GM18505 (cell line): ENCODE measurements around the gene FAM162A.

ENCODE experiments used
- ATAC-seq: cut with Tn5 transposase; IDR thresholded peaks from one replicate; pipeline ENCODE4 v1.9.1; 2021; ENCODE audit not compliant: unreplicated experiment
- POLR2A ChIP-seq: IDR thresholded peaks from 4 replicates; pipeline ENCODE4 v1.6.1; 2011; ENCODE audit warnings: borderline replicate concordance; ENCODE audit not compliant: insufficient read depth, insufficient read length; ENCODE audit errors: extremely low read depth

FAM162A gene, protein sequence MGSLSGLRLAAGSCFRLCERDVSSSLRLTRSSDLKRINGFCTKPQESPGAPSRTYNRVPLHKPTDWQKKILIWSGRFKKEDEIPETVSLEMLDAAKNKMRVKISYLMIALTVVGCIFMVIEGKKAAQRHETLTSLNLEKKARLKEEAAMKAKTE

DNA sequence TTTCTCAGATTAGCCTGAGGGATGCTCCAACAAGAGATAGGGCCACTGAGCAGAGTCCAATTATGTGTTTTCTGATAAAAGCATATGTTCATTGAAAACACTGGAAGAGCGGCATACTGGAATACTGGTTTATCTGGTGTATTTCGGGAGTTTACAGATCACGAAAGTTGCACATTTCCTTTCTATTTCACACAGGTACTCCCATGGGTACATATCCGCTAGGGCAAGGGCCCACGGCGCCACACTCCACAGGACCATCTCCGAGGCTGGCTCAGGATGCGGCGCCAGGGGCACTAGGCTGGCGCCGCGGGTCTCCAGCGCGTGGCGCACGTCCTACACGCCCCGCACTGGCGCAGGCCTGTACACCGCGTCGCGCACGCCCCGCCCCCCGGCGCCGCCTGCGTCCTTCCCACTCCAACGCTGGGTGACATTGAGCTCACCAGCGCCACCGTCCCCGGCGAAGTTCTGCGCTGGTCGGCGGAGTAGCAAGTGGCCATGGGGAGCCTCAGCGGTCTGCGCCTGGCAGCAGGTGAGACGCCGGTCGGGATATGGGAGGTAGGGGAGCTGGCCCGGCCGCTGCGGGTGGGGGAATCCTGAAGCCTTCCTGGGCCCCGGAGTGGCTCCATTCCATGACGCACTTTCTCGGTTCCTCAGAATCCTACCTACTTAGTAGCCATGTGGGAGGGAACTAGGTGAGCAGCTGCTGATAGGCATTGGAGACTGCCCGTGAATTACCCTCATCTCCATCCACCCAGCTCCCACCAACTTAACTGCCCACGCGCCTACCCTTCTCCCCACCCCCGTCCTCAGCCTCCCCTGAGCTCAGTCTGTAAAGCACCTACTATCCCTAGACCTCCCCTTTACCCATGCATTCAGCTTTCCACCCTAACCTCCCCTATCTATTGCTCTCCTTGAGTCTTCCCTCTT, at the start of gene FAM162A:
FAM162A (plus strand) TSS at position 412 of the 927 bp plus-strand sequence; CDS start at position 496, 84 bp downstream.
- peak; percentile 94 for TF ChIP-seq POLR2A
- peak; percentile 91 for ATAC-seq

DNA sequence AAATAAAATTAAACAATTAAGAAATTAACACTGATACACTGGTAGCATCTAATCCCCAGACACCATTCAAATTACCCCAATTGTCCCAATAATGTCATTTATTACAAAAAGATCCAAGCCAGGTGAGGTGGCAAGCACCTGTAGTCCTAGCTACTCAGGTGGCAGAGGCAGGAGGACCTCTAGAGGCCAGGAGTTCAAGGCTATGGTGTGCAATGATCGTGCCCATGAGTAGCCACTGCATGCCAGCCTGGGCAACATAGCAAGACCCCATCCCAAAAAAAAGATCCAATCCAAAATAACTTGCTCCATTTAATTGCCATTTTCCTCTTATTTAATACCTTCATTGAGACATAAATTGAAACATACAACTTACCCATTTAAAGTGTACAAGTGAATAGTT, 41.2 kb upstream of the FAM162A start:
- TF ChIP-seq POLR2A: no peak
- ATAC-seq: no peak

DNA sequence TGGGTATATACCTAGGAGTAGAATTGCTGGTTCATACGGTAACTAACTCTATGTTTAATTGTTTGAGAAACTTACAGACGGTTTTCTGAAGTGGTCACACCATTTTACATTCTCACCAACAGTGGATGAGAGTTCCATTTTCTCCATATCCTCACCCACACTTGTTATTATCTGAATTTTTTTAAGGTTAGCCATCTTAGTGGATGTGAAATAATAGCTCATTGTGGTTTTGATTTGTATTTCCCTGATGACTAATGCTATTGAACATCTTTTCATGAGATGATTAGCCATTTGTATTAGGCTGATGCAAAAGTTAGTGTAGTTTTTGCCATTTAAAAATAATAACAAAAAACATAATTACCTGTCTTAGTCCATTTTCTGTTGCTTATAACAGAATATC, 40.3 kb upstream of the FAM162A start:
- TF ChIP-seq POLR2A: no peak

DNA sequence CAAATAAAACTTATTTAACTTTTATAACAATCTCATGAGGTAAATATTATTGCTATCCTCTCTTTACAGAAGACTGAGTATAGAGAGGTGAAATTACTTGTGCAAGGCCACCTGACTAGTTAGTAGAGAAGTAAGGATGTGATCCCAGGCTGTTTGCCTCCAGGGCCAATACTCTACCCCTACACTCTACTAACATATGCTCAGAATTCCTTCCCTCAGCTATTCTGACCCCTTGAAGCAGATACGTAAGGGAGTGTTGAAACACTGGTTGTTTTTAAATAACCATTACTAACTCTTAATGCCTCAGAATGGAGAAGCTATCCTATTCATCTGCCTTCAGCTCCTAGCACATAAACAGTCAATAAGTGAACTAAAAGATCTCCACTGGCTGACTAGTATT, 34.8 kb upstream of the FAM162A start:
- TF ChIP-seq POLR2A: no peak
- no peak for ATAC-seq

More for the DNA sequence above, 40.3 kb upstream of the FAM162A start:
- ATAC-seq: no peak

DNA sequence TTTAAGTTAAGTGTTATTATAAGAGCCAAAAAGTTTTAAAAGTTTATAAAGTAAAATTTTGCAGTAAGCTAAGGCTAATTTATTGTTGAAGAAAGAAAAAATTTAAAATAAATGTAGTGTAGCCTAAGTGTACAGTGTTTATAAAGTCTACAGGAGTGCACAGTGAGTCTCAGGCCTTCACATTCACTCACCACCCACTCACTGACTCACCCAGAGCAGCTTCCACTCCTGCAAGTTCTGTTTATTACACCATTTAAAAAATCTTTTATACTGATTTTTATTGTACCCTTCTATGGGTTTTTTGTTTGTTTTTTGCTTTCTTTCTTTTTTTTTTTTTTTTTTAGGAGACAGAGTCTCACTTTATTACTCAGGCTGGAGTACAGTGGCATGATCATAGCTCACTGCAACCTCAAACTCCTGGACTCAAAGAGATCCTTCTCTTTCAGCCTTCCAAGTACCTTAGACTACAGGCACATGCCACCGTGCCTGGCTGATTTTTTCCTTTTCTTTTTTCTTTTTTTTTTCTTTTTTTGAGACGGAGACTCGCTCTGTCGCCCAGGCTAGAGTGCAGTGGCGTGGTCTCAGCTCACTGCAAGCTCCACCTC, 33.1 kb upstream of the FAM162A start:
- TF ChIP-seq POLR2A: no peak

DNA sequence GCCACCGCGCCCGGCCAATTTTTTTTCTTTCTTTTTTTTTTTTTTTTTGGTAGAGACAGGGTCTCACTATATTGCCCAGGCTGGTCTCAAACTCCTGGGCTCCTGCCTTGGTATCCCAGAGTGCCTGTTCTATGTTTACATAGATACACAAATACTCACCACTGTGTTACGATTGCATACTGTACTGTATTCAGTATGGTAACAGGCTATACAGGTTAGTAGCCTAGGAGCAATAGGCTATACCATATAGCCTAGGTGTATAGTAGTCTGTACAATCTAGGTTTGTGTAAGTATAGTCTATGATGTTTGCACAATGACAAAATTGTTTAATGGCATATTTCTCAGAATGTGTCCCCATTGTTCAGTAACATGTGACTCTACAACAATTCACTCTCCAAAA, 32.4 kb upstream of the FAM162A start:
- no peak for TF ChIP-seq POLR2A
- ATAC-seq: no peak

More for the DNA sequence above, 33.1 kb upstream of the FAM162A start:
- no peak for ATAC-seq

DNA sequence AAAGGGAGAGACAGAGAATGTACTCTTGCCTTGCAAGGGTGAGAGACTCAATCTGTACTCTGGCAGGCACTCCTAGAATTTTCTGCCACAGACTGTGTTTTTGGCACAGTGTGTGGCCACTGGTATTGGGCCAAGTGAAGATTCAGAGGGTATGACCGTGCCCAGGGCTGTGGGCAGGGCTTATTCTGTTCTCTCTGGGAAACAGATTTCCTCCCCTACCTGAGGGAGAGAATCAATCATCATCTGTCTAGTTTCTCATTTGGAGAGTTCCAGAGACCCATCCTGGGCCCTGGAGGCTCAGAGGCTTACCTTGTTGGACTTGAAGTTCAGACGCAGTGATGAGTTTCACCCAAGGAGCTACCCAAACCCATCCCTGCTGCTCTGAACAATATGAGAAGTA, 30.8 kb upstream of the FAM162A start:
- no peak for TF ChIP-seq POLR2A
- ATAC-seq: no peak

DNA sequence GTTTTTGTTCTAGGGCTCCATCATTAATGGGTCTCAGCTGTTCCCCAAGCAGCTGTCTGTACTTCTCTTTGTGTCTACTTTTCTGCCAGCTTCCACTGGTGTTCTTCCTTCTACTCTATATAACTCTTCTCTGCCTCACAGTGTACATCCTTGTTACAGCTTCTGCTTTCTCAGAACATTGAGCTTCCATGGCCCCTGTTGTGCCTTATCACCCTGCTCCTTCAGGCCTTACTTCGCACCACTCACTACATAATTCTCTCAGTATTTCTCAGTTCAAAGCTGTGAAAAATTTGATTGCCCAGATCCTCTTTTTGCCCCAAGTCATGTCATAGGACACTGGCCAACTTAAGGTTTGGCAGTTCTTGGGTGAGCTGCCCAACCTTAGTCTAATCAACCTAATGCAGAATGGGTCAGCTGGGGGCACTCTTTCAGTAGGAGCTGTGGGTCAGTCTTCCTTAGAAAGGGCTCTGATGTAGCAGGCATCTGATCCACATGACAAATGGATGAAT, 30.0 kb upstream of the FAM162A start:
- ATAC-seq: no peak

DNA sequence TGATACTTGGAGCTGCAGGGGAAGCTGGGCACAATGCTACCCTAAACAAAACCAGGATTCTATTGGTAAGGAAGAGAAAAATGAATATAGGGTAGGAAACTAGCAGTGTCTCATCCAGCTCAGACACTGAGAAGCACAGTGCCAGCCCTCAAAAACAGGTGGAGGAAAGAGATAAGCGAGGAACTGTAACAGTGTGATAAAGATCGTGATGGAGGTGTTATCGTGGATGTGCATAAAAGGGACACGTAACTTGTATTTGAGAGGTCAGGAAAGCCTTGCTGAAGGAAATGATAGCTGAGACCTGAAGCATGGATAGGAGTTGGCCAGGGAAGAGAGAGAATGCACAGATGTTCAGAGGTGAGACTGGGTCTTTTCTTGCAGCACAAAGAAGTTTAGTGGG, 28.4 kb upstream of the FAM162A start:
- TF ChIP-seq POLR2A: no peak
- ATAC-seq: no peak

More for the DNA sequence above, 30.0 kb upstream of the FAM162A start:
- no peak for TF ChIP-seq POLR2A

DNA sequence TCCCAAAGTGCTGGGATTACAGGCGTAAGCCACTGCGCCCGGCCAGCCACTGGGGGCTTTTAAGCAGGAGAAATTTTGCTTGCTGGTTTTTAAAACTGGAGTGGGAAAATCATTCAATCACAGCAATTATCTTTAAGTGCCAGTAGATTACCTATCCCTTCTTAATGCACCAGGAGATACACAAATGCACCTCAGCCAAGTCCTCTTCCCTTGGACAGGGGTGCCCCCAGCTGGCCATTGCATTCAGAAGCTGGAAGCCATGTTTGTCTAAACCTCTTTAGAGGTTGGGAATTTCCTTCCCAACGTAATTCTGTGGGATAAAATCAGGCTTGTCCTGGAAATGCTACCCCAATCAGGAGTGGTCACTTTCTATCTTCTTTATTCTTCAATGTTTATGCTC, 27.6 kb upstream of the FAM162A start:
- ATAC-seq: no peak
- TF ChIP-seq POLR2A: no peak

DNA sequence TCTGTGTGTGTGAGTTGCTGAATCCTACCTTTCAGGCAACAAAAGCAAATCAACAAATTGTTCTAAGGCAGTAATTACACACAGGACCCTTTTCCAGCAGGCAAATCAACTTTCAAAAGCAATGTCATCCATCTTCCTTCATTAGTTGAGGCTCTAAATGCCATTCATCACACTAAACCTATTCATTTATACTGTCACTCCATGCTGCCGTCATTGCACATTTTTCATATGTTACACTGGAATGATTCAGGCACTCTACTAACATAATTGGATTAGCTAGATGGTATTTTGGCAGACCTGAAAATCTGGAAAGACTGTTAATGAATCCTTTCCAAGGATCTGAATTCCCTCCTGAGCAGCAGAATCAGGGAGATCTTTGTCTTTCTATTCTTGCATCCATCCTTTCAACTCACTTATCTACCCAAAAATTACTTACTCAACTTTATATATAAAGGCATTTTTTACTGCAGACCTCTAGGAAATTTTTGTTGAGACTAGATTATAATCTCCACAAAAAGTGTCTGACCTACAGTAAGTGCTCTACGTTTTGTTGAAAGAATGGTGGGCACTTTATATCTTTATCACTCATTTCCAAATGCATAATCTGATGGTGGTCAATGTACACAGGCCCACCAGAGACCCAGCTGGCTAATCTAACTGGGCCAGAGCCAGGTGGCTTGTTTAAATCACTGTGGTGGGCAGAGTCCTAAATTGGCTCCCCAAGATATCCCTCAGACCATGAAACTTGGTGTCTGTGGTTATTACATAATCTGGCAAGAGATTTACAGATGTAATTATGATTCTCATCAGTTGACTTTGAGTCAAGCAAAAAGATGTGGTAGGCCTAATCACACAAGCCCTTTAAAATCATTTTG, 25.9 kb upstream of the FAM162A start:
- TF ChIP-seq POLR2A: no peak
- no peak for ATAC-seq

DNA sequence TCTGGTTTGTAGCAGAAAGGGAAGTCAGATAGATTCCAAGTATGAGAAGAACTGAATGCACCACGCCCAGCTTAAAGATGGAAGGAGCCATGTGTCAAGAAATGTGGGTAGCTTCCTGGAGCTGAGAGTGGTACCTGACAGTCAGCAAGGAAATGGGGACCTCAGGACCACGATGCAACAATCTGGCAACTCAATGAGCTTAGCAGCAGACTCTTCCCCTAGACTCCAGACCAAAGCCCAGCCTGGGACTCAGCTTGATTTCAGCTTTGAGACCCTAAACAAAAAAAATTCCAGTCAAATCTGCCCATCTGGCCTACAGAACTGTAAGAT, 25.3 kb upstream of the FAM162A start:
- ATAC-seq: no peak
- no peak for TF ChIP-seq POLR2A

DNA sequence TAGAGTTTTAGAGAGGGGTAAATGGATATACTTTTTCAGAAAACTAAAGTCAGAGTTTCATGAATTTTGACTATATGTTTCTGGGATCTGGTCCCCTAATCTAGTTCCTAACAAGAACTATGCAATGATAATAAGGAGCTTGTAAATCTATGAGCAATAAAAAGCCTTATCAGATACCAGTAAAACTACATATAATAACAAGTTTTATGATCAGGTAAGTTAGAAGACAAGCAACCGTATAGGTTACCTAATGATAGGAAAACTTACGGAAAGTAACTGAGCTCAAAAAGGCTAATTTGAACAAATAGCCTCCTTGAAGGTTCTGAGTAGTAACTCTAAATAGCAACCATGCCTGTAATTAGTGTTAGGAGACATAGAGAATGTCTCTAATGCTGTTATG, 22.0 kb upstream of the FAM162A start:
- no peak for TF ChIP-seq POLR2A
- no peak for ATAC-seq
